ENCODE data around the gene MAP1B.
"Not testable (repeated sequence)": the region's sequence is repeated elsewhere in the genome, so short reads cannot be mapped to it uniquely, and the experiment has no call there.

MAP1B gene

DNA sequence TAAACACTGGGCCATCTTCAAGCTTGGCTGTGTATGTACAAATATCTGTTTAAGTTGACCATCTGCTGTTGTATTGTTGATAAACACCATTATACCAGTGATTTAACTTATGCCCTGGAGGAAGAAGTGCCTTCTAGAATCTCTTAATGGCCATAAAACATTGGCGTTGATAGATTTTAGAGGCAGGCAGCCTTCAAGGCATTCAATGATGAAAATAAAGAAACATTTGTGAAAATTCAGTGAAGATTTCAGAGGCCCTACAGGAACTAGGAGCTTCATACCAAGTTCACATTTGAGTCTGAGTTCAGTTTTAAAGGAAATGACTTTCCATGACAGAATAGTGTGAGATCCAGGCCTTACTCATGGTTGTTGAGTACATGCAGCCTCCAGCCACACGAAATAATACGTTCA lies 52.2 kb downstream of the MAP1B start:
- no peak for DNase-seq (ENCODE audit: extremely low read depth in 1 of 2, low read depth in 1 of 2)

GRCh38 chr5:72160329-72160728 lies 53.1 kb downstream of the MAP1B start:
- no peak for DNase-seq (ENCODE audit: extremely low read depth in 1 of 2, low read depth in 1 of 2)

GRCh38 chr5:72160959-72161358 lies 53.7 kb downstream of the MAP1B start:
- DNase-seq (ENCODE audit: extremely low read depth in 1 of 2, low read depth in 1 of 2), result no peak

DNA sequence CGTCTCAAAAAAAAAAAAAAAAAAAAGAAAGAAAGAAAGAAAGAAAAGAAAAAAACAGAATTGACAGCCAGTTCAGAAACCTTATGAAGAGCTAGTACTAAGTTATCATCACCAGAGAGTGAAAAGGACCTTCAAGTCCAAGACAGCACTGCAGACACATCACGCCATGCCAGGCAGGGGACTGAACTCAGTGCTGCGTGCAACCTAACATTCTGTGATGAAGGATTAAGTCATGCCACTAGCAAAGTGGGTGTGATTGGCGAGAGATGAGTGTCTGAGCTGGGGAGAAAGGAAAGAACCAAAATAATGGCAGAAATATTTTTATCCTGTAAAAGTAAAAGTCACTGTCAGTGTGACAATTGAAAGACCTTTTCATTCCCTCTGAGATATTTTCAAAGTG lies 54.7 kb downstream of the MAP1B start:
- DNase-seq (ENCODE audit: extremely low read depth in 1 of 2, low read depth in 1 of 2), result no peak

- no peak for DNase-seq (ENCODE audit: extremely low read depth in 1 of 2, low read depth in 1 of 2)
Observed at GRCh38 chr5:72163349-72163983, 56.2 kb downstream of the MAP1B start.

- no peak for DNase-seq (ENCODE audit: extremely low read depth in 1 of 2, low read depth in 1 of 2)
Observed at GRCh38 chr5:72166070-72166979, 59.0 kb downstream of the MAP1B start.

DNA sequence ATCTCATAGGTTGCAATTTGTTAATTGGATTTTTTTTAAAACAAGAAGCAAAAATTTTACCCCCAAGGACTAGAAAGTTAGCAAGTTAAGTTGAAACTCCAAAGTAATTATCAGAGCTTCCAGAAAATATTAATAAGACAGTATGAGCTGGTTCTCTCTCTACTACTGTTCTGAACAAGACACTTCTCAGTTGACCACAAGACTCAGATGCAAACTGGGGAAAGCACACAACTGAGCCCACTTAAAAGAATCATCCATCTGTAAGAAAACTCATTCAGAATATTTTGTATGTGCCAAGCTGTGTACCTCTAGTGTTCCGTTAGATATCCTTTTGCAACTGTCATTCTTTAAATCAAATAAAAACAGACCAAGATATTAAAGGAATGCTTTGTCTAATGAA lies 60.0 kb downstream of the MAP1B start:
- DNase-seq (ENCODE audit: extremely low read depth in 1 of 2, low read depth in 1 of 2), result no peak

DNA sequence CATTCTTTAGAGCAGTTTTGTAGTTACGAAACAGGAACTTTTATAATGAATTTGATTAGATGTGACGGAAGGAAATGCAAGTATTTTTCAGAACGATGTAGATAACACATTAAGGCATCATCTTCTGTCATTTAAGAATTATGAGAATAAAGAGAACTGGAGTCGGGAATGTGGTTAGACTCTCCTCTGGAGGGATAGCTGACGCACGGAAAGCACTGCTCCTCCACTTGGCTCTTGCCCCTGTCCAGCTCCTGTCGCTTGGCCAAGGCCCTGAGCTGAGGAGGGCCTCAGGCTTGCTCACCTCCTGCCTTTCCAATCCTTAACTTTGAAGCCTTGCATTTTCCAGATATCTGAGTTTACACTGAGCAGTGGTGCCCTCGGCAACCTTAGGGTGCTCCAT lies 60.5 kb downstream of the MAP1B start:
- DNase-seq (ENCODE audit: extremely low read depth in 1 of 2, low read depth in 1 of 2), result no peak

DNA sequence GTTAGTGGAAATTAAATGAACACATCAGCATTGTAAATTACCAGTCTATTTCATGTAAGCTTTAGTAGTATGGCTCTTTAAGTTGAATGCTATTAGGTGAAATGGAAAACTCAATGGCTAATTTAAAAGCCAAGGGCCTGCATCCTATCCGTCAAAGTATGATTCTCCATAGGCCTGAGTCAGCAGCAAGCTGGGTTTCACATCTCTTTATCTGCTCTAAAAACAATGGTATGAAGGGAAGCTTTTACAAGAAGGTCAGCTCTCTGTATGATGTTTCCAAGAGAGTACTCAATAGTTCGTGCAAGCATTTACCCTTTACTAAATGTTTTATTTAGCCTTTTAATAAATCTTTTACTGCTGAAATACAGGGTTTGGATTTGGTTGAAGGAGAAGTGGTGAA lies 62.8 kb downstream of the MAP1B start:
- no peak for DNase-seq (ENCODE audit: extremely low read depth in 1 of 2, low read depth in 1 of 2)

DNA sequence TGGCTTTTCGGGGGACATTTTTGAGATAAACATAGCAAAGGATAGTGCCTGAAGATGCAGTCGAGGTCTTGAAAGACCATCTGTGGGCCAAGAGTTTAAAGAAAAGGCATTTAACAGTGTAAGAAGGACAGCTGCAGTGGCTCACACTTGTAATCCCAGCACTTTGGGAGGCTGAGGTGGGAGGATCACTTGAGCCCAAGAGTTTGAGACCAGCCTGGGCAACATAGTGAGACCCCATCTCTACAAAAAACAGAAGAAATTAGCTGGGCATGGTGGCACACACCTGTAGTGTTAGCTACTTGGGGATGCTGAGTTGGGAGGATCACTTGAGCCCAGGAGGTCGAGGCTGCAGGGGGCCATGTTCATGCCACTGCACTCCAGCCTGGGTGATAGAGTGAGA lies 63.9 kb downstream of the MAP1B start:
- not testable (repeated sequence) for DNase-seq (ENCODE audit: extremely low read depth in 1 of 2, low read depth in 1 of 2)

DNA sequence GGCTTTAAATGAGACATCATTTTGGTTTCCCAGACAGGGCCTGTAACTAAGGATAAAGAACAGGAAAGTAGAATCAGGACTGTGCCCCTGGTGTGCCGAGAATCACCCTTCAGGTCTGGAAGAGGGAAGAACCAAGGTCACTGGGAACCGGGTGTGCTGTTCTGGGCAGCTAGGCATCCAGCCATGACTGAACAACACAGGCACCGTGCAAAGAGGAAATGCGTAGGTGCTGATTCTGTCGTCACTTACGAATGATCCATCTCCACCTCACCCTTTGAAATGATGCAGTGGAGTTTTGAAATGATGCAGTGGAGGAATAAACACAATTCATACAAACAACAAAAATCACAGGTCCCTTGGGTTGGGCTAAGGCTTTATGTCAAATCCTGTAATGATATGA lies 64.4 kb downstream of the MAP1B start:
- no peak for DNase-seq (ENCODE audit: extremely low read depth in 1 of 2, low read depth in 1 of 2)

GRCh38 chr5:72172786-72173185 lies 65.5 kb downstream of the MAP1B start:
- DNase-seq (ENCODE audit: extremely low read depth in 1 of 2, low read depth in 1 of 2), result no peak

DNA sequence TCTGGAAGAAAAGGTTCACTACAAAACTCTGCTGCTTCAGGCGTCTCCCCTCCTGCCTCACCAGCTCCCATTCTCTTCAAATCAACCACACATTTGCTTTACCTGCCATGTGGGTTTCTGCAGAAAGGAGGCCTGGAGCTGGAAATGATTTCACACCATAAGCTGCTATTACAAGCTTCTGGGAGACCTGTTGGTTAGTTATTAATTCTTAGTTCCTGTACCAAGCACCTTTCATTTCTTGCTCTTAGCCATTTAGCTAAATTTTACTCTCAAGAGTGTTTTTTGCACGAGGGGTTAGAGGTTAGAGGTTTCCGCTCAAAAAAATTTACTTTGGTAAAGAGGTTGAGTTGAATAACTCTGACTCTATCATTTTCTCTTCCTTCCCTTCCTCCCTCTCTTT lies 70.3 kb downstream of the MAP1B start:
- DNase-seq (ENCODE audit: extremely low read depth in 1 of 2, low read depth in 1 of 2), result no peak

DNA sequence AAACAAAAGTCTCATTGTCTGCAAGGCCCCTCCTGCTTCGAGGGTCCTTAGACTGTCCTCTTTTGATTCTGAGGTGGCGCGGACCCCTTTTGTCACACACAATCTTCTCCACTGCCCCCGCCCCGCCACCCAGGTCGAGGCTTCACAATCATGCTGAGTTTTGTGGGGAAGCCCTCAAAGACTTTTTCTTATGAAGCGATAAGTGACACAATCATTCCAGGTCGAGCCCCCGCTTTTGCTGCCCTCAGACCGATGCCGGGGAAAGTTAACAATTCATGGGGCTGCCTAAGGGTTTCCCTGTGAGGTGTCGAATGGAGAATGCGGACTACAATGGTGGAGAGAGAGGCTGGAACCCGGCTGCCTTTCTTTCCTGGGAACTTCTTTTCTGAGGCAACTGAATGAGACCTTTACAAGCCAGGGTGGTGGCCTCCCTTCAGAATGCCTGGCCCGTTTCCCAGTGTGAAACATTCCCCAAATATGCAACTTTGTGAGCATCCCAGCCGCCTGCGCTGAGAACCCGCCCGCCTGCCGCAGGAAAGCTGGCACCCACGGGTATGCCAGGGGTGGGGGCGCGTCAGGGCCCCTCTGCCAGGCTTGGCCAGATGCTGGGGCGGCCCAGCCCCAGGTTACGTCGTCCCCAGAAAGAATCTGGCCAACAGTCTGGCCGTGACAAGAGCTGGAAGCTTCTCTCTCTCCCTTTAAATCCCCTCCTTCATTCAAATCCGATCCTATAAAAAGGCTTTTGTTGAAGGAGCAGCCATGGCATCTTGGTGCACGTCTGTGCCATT lies 71.9 kb downstream of the MAP1B start:
- DNase-seq (ENCODE audit: extremely low read depth in 1 of 2, low read depth in 1 of 2), result no peak

DNA sequence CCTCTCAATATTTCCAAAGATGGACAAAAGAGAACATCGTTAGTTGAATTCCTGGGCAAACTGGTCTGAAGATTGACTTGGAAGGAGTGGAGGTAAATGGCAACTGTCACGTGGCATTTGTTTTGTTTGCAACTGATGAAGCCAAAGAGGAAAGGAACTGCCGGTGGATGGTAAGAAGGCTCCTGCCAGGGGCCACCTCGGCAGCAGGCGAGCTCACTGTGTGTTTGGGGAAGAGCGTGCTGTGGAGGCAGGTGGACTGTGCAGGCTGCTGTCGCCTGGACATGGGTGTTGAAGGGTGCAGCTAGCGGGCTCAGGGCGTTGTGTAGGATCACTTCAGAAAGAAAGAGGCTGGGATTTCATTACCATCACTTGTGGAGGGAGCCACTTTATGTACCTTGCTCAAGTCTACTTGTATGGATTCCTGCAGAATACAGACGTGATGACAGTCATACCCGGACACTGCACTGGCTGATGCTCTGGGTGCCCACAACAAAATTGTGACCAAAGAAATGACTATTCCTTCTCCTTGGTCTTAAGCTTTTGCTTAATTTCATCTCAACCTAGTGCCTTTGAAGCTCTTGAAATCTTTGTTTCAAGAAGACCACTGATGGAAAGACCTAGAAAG lies 72.7 kb downstream of the MAP1B start:
- no peak for DNase-seq (ENCODE audit: extremely low read depth in 1 of 2, low read depth in 1 of 2)

DNA sequence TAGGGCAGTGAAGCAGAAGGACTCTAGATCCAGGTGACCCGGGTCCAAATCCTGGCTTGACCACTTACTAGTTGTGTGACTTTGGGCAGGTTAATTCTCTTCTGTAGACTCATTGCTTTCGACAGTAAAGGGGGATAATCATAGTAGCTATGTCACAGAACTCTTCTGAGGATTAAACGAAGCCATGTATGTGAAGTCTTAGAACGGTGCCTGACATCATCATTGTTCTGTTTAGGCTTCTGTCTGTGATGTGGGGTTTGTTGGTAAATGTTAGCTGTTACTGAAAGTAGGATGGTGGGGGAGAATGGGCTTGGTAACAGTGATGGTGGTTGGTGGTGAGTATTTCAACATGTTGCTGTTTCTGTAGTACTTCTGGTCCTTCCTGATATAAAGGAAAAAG lies 73.7 kb downstream of the MAP1B start:
- DNase-seq (ENCODE audit: extremely low read depth in 1 of 2, low read depth in 1 of 2), result no peak

DNA sequence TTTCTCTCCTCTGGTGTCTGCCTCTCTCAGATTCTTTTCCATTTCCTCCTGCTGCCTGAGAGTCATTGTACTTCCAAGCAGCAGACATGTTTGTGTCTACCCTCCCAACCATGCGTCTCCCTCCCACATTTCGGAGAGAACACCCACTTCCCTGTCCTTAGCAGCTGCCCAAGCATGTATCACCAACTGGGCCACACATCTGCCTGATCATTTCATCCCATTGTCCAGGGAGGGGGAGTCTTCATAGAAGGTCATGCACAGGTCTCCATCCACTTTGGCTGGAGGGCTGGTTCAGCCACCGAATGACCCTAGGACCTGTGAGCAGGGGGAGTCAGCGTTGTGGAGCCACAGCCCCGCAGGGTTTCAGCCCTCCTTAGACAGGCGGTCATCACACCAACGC lies 75.4 kb downstream of the MAP1B start:
- no peak for DNase-seq (ENCODE audit: extremely low read depth in 1 of 2, low read depth in 1 of 2)

- DNase-seq (ENCODE audit: extremely low read depth in 1 of 2, low read depth in 1 of 2), result no peak
Observed at GRCh38 chr5:72183101-72183520, 75.8 kb downstream of the MAP1B start.

DNA sequence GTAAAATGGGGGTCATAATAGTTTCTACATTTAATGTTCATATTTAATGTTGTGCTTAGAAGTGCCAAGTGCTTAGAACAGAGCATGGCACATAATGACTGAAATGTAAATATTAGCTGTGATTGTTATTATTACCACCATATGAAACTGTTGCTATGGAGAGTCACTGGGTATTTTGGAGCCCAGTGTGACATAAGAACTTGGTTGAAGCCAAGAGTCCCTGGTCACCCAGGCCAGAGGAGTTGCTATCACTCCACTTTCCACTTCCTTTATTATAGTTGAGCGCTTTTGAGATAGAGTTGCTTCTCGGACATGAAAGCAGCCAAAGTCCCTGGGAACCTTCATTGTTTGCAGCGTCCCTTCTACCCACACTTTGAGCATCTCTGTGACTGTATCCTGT lies 77.1 kb downstream of the MAP1B start:
- no peak for DNase-seq (ENCODE audit: extremely low read depth in 1 of 2, low read depth in 1 of 2)

GRCh38 chr5:72185496-72186329 lies 78.4 kb downstream of the MAP1B start:
- DNase-seq (ENCODE audit: extremely low read depth in 1 of 2, low read depth in 1 of 2), result no peak
